Panc1 (cell line): Measurements from ENCODE around the gene MEGF8.

ENCODE experiments used
- POLR2AphosphoS5 ChIP-seq: IDR thresholded peaks from 2 replicates; pipeline ENCODE4 v1.6.1; 2012; ENCODE audit warnings: mild to moderate bottlenecking, low read depth, low read length, moderate library complexity
- SIN3A ChIP-seq: IDR thresholded peaks from 2 replicates; pipeline ENCODE4 v1.6.1; 2012; ENCODE audit warnings: low read depth, mild to moderate bottlenecking, low read length, moderate library complexity, borderline replicate concordance; ENCODE audit not compliant: insufficient read depth
- TF ChIP-seq, protein P1 (sequence below): fragments of 450-650 bp; IDR thresholded peaks from 2 replicates; pipeline ENCODE4 v1.5.1; 2017; ENCODE audit warnings: mild to moderate bottlenecking
- TF ChIP-seq, protein P2 (sequence below), 2 experiments: IDR thresholded peaks; 2 replicates each; pipeline ENCODE4 v1.6.1; 2011 to 2012; ENCODE audit warnings: low read depth in 2 of 2, control low read depth in 1 of 2, low read length in 1 of 2, mild to moderate bottlenecking in 1 of 2, moderate library complexity in 1 of 2; ENCODE audit not compliant: insufficient read depth in 1 of 2

- TF ChIP-seq SIN3A (no peak), POLR2AphosphoS5 (no peak)
- TF ChIP-seq, protein P1, sequence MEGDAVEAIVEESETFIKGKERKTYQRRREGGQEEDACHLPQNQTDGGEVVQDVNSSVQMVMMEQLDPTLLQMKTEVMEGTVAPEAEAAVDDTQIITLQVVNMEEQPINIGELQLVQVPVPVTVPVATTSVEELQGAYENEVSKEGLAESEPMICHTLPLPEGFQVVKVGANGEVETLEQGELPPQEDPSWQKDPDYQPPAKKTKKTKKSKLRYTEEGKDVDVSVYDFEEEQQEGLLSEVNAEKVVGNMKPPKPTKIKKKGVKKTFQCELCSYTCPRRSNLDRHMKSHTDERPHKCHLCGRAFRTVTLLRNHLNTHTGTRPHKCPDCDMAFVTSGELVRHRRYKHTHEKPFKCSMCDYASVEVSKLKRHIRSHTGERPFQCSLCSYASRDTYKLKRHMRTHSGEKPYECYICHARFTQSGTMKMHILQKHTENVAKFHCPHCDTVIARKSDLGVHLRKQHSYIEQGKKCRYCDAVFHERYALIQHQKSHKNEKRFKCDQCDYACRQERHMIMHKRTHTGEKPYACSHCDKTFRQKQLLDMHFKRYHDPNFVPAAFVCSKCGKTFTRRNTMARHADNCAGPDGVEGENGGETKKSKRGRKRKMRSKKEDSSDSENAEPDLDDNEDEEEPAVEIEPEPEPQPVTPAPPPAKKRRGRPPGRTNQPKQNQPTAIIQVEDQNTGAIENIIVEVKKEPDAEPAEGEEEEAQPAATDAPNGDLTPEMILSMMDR = no peak
- TF ChIP-seq, protein P2, sequence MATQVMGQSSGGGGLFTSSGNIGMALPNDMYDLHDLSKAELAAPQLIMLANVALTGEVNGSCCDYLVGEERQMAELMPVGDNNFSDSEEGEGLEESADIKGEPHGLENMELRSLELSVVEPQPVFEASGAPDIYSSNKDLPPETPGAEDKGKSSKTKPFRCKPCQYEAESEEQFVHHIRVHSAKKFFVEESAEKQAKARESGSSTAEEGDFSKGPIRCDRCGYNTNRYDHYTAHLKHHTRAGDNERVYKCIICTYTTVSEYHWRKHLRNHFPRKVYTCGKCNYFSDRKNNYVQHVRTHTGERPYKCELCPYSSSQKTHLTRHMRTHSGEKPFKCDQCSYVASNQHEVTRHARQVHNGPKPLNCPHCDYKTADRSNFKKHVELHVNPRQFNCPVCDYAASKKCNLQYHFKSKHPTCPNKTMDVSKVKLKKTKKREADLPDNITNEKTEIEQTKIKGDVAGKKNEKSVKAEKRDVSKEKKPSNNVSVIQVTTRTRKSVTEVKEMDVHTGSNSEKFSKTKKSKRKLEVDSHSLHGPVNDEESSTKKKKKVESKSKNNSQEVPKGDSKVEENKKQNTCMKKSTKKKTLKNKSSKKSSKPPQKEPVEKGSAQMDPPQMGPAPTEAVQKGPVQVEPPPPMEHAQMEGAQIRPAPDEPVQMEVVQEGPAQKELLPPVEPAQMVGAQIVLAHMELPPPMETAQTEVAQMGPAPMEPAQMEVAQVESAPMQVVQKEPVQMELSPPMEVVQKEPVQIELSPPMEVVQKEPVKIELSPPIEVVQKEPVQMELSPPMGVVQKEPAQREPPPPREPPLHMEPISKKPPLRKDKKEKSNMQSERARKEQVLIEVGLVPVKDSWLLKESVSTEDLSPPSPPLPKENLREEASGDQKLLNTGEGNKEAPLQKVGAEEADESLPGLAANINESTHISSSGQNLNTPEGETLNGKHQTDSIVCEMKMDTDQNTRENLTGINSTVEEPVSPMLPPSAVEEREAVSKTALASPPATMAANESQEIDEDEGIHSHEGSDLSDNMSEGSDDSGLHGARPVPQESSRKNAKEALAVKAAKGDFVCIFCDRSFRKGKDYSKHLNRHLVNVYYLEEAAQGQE (IDR thresholded peaks at IDR 0.05; ENCODE audit: insufficient read depth in 1 of 2, low read depth in 2 of 2, low read length in 1 of 2) = no peak
Observed at GRCh38 chr19:42422901-42423461, 97.5 kb downstream of the MEGF8 start.
